ENCODE data around the gene TFAP2B. TPM values are rescaled to one million over a fixed set of nuclear protein-coding genes. Genes with fewer than 3 reads are reported as not detected.

The TFAP2B gene
- total RNA-seq, 1 donor from 2014 or later: 4.6 TPM

DNA sequence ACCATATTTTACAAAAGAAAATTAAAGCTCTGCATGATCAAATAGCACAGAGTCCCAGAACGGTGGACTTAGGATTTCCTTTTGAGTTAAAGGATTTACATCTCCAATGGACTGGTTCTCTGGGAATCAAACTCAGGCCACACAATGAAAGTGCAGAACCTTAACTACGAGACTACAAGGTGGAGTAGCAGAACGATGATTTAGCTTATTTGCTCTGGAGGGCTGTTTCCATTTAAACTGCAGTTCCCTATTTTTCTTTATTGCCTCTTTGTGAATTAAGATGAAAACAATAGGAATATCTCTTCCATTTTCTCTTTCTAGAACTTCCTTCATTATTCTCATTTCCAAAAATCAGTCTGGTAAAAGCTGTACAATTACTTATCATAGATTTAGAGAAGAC, 65.7 kb downstream of the TFAP2B start:
- TF ChIP-seq, protein P1, sequence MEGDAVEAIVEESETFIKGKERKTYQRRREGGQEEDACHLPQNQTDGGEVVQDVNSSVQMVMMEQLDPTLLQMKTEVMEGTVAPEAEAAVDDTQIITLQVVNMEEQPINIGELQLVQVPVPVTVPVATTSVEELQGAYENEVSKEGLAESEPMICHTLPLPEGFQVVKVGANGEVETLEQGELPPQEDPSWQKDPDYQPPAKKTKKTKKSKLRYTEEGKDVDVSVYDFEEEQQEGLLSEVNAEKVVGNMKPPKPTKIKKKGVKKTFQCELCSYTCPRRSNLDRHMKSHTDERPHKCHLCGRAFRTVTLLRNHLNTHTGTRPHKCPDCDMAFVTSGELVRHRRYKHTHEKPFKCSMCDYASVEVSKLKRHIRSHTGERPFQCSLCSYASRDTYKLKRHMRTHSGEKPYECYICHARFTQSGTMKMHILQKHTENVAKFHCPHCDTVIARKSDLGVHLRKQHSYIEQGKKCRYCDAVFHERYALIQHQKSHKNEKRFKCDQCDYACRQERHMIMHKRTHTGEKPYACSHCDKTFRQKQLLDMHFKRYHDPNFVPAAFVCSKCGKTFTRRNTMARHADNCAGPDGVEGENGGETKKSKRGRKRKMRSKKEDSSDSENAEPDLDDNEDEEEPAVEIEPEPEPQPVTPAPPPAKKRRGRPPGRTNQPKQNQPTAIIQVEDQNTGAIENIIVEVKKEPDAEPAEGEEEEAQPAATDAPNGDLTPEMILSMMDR (conservative IDR thresholded peaks at IDR 0.05; ENCODE audit: low read depth, low read length): no peak

DNA sequence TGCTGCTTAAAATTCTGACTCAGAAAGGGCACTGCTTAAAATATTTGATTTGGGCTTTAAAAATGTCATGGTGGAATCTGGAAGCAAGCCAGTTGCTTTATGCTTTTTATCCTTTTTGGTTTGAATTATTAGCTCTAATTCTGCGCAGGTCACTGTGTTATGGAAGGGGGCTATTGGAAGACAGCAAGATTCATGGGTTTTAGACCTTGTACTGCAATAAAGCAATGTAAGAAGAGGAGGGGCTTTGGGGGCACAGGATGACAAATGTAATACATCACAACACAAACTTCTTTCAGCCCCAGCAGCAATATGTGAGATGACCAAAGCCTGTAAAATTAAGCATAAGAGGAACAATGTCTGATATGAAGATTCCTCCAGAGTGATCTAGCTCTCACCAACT, 68.4 kb downstream of the TFAP2B start:
- TF ChIP-seq, protein P1 (conservative IDR thresholded peaks at IDR 0.05; ENCODE audit: low read depth, low read length): no peak
- no peak for DNase-seq (ENCODE audit: low read depth)
- H3K4me3 ChIP-seq (ENCODE audit: low read depth, low read length): no peak overlapping the region

More for the DNA sequence above, 65.7 kb downstream of the TFAP2B start:
- no peak for DNase-seq (ENCODE audit: low read depth)
- no peak overlapping the region for H3K4me3 ChIP-seq (ENCODE audit: low read depth, low read length)

DNA sequence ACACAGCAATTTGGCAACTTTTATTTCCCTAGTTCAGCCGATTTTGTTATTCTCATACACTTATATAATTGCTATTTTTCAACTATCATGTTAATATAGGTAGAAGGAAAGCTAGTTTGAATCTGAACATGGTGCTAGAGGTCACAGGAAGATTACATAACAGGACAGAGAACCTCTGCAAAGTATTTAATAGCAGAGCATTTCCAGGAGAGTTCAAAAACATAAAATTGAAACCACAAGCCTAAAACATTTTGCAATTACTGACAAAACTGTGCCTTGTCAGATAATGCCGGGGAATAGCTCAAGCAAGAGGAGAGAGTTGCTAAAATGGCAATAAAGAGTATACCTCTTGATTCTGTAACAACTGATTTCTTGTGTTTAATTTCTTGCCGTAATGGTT, 70.8 kb downstream of the TFAP2B start:
- H3K4me3 ChIP-seq (ENCODE audit: low read depth, low read length): no peak overlapping the region
- TF ChIP-seq, protein P1 (conservative IDR thresholded peaks at IDR 0.05; ENCODE audit: low read depth, low read length): no peak
- DNase-seq (ENCODE audit: low read depth): no peak

DNA sequence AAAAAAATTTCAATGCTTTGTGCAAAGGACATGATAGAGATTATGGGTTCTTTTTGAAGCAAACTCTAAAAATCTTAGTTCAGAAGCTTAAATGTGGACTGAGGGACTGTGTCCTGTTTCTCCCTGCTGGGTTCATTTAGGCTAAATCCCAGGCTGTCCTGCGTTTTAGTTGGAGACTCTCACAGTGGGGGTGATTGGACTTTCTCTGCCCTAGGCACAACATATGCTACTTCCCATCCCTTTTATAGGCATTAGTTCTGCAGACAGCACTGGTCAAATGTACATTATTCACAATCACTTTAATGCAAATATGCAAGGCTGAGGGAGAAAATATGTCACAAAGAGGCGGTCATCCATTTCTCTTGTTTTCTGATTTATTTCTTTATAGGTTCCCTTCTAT, 71.3 kb downstream of the TFAP2B start:
- no peak for DNase-seq (ENCODE audit: low read depth)
- no peak overlapping the region for H3K4me3 ChIP-seq (ENCODE audit: low read depth, low read length)
- TF ChIP-seq, protein P1 (conservative IDR thresholded peaks at IDR 0.05; ENCODE audit: low read depth, low read length): no peak

DNA sequence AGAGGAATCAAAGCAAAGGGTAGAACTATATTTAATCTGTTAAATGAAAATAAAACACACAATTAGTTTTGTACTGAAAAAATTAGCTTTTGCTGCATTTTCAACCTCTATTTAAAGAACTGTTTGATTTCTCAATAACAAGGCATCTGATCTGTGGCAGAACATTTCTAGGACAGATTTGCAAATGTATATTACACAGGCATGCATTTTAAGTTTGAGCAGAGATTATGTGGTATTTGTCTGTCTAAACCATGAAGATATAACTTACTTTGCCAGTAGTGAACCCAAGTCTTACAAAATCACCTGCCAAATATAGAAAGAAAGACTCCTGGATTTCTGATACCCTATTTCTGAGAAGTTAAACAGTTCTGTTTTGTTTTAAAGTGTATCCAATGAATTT, 71.9 kb downstream of the TFAP2B start:
- DNase-seq (ENCODE audit: low read depth): no peak
- H3K4me3 ChIP-seq (ENCODE audit: low read depth, low read length): no peak overlapping the region
- TF ChIP-seq, protein P1 (conservative IDR thresholded peaks at IDR 0.05; ENCODE audit: low read depth, low read length): no peak

DNA sequence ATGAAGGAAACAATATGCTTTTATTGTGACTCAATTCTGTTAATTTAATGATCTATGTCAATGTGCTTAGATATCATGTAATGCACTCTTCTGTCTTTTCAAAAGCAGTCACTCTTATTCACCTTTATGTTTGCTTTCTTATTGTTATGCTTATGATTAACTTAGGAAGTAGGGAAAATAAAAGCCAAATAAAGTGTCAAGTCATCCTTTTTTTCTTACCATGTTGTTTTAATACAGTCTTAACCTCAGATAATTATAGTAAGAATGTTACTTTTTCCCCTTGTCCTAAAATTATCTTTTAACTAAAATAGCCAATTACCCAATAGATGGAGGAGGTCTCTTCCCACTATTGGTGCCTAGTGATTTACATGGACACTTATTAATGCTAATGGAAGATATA, 72.6 kb downstream of the TFAP2B start:
- TF ChIP-seq, protein P1 (conservative IDR thresholded peaks at IDR 0.05; ENCODE audit: low read depth, low read length): no peak
- DNase-seq (ENCODE audit: low read depth): no peak
- no peak overlapping the region for H3K4me3 ChIP-seq (ENCODE audit: low read depth, low read length)

Other genes with a start within 250 kb of the TFAP2B start
- gene TFAP2D, start 105.3 kb upstream of the TFAP2B start, total RNA-seq: not detected in 2 replicates